HG02943 (cell line): Measurements from ENCODE around the gene APH1B.

Experiments
- ATAC-seq: cut with Tn5 transposase; IDR thresholded peaks from one replicate; pipeline ENCODE4 v1.9.1; 2021; ENCODE audit warnings: mild to moderate bottlenecking, low read depth, moderate library complexity; ENCODE audit not compliant: unreplicated experiment

APH1B gene

GRCh38 chr15:63251701-63252100 lies 25.7 kb upstream of the APH1B start:
- ATAC-seq = no peak

- ATAC-seq = no peak
These were observed 25.1 kb upstream of the APH1B start for GRCh38 chr15:63252292-63252691.

GRCh38 chr15:63254991-63255390 lies 22.4 kb upstream of the APH1B start:
- ATAC-seq = no peak

GRCh38 chr15:63255489-63255990 lies 21.9 kb upstream of the APH1B start:
- ATAC-seq = no peak

GRCh38 chr15:63256433-63257274 lies 20.8 kb upstream of the APH1B start:
- ATAC-seq = no peak

GRCh38 chr15:63258658-63259057 lies 18.7 kb upstream of the APH1B start:
- no peak for ATAC-seq

GRCh38 chr15:63260791-63261190 lies 16.6 kb upstream of the APH1B start:
- no peak for ATAC-seq

- ATAC-seq = no peak
These were observed 16.1 kb upstream of the APH1B start for GRCh38 chr15:63261311-63261710.

GRCh38 chr15:63263519-63263918 lies 13.9 kb upstream of the APH1B start:
- ATAC-seq = no peak

GRCh38 chr15:63264688-63265293 lies 12.6 kb upstream of the APH1B start:
- no peak for ATAC-seq

GRCh38 chr15:63274427-63274826 lies 3.0 kb upstream of the APH1B start:
- no peak for ATAC-seq

- no peak for ATAC-seq
These were observed 915 bp upstream of the APH1B start for GRCh38 chr15:63276342-63277037.

- ATAC-seq = no peak
These were observed 570 bp downstream of the APH1B start for GRCh38 chr15:63277893-63278456.

- no peak for ATAC-seq
These were observed 5.7 kb downstream of the APH1B start for GRCh38 chr15:63283126-63283525.

- ATAC-seq = no peak
These were observed 6.9 kb downstream of the APH1B start for GRCh38 chr15:63284335-63284734.

GRCh38 chr15:63287109-63287508 lies 9.7 kb downstream of the APH1B start:
- ATAC-seq = no peak

GRCh38 chr15:63288342-63288741 lies 10.9 kb downstream of the APH1B start:
- no peak for ATAC-seq

- ATAC-seq = no peak
These were observed 11.5 kb downstream of the APH1B start for GRCh38 chr15:63288778-63289378.

- no peak for ATAC-seq
These were observed 14.1 kb downstream of the APH1B start for GRCh38 chr15:63291507-63291906.

GRCh38 chr15:63292241-63292640 lies 14.8 kb downstream of the APH1B start:
- no peak for ATAC-seq

GRCh38 chr15:63292771-63293170 lies 15.4 kb downstream of the APH1B start:
- no peak for ATAC-seq
